GM19099 (cell line): ENCODE measurements around the gene XPO1.

Experiments used
- POLR2A ChIP-seq: IDR thresholded peaks from 3 replicates; pipeline ENCODE4 v1.6.1; 2011; ENCODE audit warnings: low read depth; ENCODE audit not compliant: insufficient read length; ENCODE audit errors: extremely low read depth

XPO1 gene

GRCh38 chr2:61471905-61472805 is 66.0 kb downstream of the XPO1 start:
- TF ChIP-seq POLR2A = no peak

DNA sequence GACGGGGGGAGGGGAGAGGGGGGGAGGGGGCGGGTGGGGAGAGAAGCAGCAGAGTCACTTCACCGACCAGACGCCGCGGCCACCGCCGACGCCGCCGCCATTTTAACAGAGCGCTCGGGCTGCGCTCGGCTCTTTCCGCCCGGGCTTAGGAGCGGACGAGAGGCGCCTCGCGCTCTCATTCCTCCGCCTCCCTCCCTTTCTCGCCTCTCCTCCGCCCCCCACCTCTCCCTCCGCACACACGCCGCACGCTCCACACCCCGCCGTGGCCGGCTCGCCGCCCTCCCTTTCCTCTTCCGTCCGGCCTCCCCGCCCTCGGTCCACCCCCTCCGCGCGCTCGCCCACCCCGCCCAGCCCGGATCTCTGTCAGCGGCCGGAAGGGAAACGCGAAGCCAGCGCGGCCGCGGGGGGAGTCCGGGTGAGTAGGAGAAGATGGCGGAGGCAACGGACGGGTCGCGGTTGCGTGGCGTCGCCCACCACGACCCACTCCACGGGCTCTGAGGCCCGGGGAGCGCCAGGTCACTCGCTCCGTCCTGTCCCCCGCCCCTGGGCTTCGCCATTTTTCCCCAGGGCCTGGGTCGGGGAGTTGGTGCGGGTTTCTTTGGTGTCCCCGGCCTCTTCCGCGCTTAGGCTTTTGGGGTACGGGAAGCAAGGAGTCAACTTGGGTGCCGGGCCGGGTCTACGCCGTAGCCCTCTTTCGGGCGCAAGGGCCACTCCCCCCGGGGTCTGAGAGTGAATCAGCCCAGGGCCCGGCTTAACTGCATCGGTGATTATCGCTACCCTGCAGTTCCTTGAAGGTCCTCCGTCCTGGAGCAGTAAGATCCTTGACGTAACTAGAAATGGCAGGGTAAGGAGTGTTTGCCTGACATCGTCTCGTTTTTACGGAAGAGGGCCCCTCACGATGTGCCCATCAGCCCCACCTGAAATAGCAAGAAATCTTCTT is 66.9 kb downstream of the XPO1 start, which contains the start of gene USP34:
USP34 (minus strand) TSS at position 123 of the 940 bp plus-strand sequence. CDS start 395 bp downstream, outside the sequence.
- TF ChIP-seq POLR2A = peak; percentile 92

DNA sequence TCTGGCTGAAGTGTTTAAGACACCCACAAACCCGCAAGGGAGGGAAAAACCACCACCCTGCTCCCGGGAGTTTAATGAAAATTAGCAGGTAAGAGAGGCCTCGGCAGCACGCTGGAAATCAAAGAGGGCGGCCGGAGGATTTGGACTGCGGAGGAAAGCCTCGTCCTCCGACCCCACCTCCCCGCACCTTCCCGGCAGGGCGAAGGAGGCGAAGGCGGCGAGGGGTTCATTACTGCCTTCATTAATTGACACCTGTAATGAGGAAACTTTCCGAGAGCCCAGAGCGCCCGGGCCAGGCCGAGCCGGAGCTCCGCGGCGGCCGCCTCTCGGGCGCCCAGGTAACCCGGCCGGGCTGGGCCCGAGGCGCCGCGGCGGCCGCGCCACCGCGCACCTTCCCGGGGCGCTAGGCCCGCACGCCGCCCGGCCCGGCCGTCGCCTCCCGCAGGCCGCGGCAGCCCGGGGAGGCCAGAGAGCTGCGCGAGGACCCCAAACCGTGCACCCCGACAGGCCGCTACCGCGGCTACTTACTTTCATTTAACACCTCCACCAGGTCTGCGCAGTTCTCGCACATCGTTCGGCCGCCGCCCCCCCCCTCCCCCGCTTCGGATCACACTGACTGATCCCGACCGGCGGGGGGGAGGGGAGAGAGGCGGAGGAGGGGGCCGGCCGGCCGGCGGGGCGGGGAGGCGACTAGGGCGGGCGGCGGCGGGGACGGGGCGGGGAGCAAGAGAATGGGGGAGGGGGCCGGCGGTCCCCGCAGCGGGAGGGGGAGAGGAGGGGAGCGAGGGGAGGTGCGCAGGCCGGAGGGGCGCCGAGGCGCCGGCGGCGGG is 67.8 kb downstream of the XPO1 start:
- TF ChIP-seq POLR2A = no peak

DNA sequence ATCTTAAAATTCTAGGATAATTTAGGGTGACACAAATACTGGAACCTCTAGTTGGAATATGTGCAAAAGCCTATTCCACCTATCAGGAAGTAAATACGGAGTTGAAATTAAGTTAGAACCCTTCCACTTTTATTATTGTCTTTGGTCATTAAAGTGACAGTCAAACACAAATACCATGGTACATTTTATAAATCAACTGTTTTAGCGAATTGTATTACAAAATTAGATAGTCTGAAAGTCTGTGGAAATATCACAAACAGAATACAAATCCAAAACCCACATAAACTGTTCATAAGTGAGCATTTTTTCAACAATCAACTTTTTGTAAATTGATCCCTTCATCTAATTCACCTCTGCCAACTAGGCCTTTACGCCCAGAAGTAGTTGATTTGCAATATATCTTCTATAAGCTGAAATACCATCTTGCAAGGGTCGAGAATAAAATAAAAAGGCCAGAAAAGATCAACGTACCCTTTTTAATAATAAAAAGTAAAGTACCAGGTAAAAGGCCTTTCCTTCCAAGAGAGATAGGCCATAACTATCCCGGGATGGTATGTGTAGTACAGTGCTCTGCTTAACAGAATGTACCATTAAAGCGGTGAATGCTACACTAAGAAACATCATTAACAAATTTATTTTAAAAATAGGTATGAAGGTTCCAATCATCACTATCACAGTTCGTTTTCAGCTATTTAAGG is 68.6 kb downstream of the XPO1 start:
- no peak for TF ChIP-seq POLR2A

DNA sequence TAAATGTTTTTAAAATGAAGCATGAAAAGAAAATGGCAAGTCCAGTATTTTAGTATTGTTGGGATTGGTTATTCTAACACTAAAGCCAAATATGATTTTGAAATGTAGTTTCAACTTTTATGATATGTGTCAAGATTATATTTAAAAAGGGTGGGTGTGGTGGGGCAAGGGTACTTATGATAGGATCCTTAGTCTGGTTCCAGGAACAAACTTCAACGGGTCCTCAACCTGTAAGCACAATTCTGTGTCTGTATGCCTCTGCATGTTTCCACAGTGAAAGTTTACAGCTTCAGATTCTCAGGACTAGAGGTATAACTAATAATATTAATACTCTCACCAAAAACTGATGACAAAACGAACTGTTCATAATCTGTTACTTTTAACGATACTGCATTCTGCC is 73.1 kb downstream of the XPO1 start:
- TF ChIP-seq POLR2A = no peak

DNA sequence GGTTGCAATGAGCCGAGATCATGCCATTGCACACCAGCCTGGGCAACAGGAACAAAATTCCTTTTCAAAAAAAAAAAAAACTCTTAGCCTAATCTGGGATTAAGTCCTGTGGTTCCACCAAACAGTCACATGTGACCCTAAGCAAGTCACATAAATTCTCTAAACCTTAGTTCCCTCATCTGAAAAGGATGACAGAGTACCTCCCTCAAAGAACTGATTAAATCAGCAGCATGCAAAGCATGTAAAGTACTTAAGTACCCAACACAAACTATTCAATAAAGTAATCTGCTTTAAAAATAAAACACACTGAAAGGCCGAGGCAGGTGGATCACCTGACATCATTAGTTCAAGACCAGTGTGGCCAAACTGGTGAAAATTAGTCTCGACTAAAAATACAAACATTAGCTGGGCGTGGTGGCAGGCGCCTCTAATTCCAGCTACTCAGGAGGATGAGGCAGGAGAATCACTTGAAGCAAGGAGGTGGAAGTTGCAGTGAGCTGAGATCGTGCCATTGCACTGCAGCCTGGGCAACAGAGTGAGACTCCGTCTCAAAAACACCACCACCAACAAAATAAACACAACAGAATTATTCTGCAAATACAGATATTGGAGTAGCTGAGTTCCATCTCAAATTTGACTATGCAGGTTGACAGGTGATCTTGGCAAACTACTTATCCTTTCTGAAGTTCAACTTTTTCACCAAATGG is 74.2 kb downstream of the XPO1 start:
- no peak for TF ChIP-seq POLR2A

- no peak for TF ChIP-seq POLR2A
These were observed 76.8 kb downstream of the XPO1 start for GRCh38 chr2:61461404-61461803.

DNA sequence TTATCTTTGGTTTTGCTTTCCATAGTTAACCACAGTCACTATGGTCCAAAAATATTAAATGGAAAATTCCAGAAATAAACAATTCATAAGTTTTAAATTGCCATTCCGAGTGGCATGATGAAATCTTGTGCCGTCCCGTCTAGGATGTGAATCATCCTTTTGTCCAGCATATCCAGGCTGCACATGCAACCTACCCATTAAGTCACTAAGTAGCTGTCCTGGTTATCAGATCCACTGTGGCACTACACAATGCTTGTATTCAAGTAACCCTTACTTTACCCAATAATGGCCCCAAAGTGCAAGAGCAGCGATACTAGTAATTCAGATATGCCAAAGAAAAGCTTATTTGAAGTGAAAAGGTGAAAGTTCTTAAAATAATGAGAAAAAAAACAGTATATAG is 78.0 kb downstream of the XPO1 start:
- no peak for TF ChIP-seq POLR2A

- no peak for TF ChIP-seq POLR2A
These were observed 81.3 kb downstream of the XPO1 start for GRCh38 chr2:61456746-61457420.

GRCh38 chr2:61456070-61456745 is 81.9 kb downstream of the XPO1 start:
- no peak for TF ChIP-seq POLR2A

GRCh38 chr2:61454383-61454782 is 83.8 kb downstream of the XPO1 start:
- TF ChIP-seq POLR2A = no peak

- TF ChIP-seq POLR2A = no peak
These were observed 85.8 kb downstream of the XPO1 start for GRCh38 chr2:61452392-61452791.
